HL-60/S4 treated with retinoic acid at 250 ng/mL for 4 days and 3 days (cell line): ENCODE results near the gene SEC16B.

Source experiments
- in situ Hi-C: fragments of 300-500 bp; cut with MboI; formaldehyde crosslinking; loops from 2 replicates; pipeline ENCODE4 v1.7.0; 2022; ENCODE audit warnings: low sequenced_read_pairs

Gene SEC16B

DNA sequence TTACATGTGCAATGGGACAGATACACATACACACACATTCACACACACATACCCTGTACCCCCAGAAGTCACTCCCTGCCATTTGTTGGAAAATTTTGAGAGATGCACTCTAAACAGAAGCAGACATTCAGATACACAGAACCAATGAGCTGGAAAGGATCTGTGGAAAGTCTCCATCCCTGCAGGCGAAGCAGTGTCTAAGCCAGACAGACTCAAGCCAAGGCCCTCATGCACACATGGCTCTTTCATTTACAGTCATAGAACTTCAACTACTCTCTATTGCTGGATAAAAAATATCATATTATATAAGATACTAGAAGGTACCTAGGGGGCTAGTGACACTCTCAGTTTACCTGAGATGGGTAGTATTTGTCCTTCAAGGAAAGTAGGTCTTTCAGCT, 7.3 kb upstream of the SEC16B start:
- in situ Hi-C loops, result no loop called here

- in situ Hi-C loops, result no loop called here
These were observed 6.7 kb upstream of the SEC16B start for GRCh38 chr1:177976596-177976995.

DNA sequence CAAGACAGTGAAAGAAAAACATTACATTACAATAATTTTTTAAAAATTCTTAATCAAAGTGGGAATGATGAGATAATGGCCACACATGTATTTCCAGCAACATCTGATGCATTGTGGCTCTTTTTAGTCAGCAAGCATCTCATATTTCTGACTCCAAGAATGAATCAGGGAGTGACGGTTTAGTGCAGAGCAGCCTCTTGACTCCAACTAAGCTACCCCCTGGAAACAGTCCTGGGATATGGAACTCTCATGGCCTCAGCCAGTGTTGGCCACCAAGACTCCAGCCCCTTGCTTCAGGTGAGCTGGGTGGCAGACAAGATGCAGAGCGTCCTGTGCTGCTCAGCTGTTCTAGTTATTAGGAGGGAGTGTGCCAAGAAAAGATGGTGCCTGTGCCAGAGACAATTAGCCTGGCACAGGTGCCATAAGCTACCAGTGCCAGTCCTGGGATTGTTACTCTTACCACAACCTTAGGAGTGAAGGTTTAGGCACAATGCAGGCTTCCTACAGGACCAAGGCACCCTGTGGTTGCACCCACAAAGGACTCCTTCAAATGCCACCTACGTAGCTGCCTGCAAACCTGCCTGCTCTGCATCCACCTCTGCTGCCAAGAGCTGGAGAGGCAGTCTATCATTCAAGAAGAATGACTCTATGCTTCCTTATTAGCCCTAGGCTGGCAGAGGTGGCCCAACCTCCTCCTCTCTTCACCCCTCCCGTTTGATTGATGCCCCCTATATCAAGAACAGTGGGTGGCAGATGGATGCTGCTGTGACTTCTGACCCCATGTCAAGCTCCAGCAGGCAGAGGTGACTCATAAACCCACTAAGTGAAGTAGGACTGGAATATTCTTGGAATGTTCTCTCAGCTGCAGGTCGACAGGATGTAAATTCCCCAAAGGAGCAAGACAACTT, 6.0 kb upstream of the SEC16B start:
- in situ Hi-C loops, result no loop called here

- in situ Hi-C loops, result no loop called here
These were observed 3.7 kb upstream of the SEC16B start for GRCh38 chr1:177973585-177973984.

- in situ Hi-C loops, result no loop called here
These were observed 749 bp downstream of the SEC16B start for GRCh38 chr1:177969109-177969508.

- in situ Hi-C loops, result no loop called here
These were observed 3.7 kb downstream of the SEC16B start for GRCh38 chr1:177966199-177966598.

- in situ Hi-C loops, result no loop called here
These were observed 4.6 kb downstream of the SEC16B start for GRCh38 chr1:177965293-177965692.

- in situ Hi-C loops, result no loop called here
These were observed 5.5 kb downstream of the SEC16B start for GRCh38 chr1:177964336-177964735.

GRCh38 chr1:177960939-177961622, 8.8 kb downstream of the SEC16B start:
- in situ Hi-C loops, result no loop called here

GRCh38 chr1:177959811-177960515, 9.9 kb downstream of the SEC16B start:
- in situ Hi-C loops, result no loop called here

GRCh38 chr1:177958092-177958491, 11.8 kb downstream of the SEC16B start:
- in situ Hi-C loops, result no loop called here

DNA sequence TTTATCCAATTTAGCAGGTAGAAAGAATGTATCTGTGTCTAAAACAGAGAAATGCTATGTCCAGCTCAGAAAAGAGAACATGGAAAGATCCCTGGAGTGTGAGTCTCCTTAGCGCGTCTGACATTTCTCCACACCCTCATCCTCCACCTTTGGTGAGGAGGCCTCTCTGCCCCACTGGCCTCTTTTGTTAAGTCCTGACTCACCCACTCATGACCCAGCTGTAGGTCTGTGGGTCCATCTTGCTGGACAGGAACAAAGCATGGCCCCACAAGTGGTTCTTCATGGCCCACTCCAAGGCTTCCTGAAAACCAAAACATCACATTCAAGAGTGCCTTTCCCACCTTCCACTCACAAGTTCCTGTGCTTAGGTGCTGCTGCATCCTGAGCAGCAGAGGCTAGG, 15.8 kb downstream of the SEC16B start:
- in situ Hi-C loops, result no loop called here

DNA sequence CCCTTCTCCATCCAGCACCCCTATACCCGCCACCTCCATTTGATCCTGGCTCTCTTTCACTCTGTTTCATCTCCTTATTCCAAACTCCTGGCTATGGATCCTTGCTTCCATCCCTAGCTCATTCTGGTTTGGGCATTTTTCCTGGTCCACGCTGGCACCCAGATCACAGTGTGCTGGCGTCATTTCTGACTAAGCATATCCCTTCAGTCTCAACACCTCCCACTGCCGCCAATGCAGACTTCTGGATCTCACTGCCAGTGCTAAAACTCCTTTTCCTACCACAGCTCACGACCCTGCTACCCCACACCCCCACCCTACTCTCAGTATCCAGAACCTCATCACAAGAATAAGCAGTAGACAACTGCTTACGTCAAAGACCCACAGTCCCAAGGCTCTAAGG, 16.3 kb downstream of the SEC16B start:
- in situ Hi-C loops, result no loop called here

GRCh38 chr1:177952691-177953090, 17.2 kb downstream of the SEC16B start:
- in situ Hi-C loops, result no loop called here

DNA sequence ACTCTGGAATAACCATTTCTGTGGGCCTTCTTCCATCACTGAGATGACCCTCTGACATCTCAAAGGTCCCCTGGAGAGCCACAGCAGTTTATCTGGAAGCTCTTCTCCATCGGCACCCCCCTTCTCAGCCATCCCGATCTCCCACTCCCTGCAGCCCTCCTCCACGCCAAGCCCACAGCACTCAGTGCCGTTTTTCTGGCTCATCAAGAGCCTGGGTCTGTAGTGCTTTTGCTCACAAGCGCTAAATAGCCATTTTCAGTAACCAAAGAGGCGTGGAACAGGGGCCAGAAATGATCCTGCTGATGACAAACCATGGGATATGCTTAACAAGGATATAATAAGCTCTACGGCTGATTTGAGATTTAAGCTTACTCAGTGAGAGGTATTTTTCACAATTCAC, 17.6 kb downstream of the SEC16B start:
- in situ Hi-C loops, result no loop called here

DNA sequence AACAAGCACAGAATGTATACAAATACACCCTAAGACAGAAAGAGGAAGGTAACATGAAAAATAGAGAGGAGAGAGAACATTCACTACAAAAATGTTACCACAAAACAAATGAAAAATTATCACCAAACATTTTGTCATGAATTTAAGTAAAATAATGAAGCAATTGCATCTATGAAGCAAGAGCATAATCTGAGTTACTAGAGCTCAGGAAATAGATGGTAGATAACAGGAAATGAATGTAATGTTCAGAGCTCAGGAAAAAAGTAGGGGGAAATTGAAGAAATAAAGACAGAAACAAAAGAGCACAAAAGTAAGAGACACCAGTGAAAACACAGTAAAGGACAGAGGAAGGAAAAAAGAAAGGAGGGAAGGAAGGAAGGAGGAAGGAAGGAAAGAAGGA, 19.4 kb downstream of the SEC16B start:
- in situ Hi-C loops, result no loop called here

DNA sequence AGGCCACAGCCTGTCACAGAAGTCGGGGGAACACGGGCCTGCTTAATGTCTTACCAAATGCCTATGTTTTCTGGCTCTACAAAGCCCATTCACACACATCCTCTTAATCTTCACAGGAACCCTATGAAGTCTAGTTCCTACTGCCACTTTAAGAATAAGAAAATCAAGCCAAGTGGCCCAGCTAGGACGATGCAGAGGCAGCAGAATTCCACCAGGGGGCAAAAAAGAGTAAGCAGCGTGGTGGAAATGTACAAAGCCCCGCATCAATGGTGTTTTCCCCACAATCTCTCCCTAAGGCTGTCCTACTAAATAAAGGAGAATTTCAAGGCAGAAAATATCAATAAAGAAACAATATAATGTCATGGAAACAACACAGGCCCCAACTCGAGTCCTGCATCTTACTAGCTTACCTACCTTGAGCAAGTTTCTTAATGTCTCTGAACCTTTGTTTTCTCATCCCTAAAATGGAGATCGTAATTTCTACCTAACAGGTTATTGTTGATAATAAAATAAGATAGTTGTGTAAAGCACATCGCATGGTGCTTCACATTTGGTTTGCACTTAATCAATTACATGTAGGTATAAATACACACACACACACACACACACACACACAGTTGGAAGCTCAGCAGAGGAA, 21.4 kb downstream of the SEC16B start:
- in situ Hi-C loops, result no loop called here

GRCh38 chr1:177947623-177948022, 22.2 kb downstream of the SEC16B start:
- in situ Hi-C loops, result no loop called here

- in situ Hi-C loops, result no loop called here
These were observed 23.8 kb downstream of the SEC16B start for GRCh38 chr1:177945943-177946650.
